22Rv1 (cell line): ENCODE measurements around the gene MAX.

Experiments
- ZFX ChIP-seq: fragments of 450-650 bp; IDR thresholded peaks from 2 replicates; pipeline ENCODE4 v1.6.1; 2017; ENCODE audit warnings: antibody characterized with exemption, borderline replicate concordance
- TF ChIP-seq, protein P1 (sequence below): fragments of 450-650 bp; IDR thresholded peaks from 2 replicates; pipeline ENCODE4 v1.5.1; 2017; ENCODE audit warnings: mild to moderate bottlenecking

DNA sequence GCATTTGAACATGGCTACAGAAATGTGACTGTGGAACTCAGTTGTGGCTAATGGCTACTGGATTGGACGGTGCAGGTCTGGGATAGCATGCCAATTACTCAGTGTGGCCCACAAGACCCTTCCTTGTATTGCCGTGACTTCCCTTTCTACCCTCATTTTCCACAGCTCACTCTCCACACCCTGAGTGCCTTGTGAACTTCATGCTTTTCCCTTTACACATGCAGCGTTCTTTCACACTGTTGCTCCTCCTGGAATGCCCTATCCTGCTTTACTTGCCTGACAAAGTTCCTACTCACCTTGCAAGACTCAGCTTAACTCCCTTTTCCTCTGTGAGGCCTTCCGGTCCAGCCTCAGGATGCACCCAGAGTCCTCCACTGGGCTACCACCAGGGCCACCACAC is 46.8 kb upstream of the MAX start:
- TF ChIP-seq, protein P1, sequence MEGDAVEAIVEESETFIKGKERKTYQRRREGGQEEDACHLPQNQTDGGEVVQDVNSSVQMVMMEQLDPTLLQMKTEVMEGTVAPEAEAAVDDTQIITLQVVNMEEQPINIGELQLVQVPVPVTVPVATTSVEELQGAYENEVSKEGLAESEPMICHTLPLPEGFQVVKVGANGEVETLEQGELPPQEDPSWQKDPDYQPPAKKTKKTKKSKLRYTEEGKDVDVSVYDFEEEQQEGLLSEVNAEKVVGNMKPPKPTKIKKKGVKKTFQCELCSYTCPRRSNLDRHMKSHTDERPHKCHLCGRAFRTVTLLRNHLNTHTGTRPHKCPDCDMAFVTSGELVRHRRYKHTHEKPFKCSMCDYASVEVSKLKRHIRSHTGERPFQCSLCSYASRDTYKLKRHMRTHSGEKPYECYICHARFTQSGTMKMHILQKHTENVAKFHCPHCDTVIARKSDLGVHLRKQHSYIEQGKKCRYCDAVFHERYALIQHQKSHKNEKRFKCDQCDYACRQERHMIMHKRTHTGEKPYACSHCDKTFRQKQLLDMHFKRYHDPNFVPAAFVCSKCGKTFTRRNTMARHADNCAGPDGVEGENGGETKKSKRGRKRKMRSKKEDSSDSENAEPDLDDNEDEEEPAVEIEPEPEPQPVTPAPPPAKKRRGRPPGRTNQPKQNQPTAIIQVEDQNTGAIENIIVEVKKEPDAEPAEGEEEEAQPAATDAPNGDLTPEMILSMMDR: no peak
- TF ChIP-seq ZFX: no peak
